KOPT-K1 (cell line): ENCODE results near the gene FAU.
"Not testable (repeated sequence)": the region's sequence is repeated elsewhere in the genome, so short reads cannot be mapped to it uniquely, and the experiment has no call there.

ENCODE experiments used
- H3K27ac ChIP-seq: fragments of 200-600 bp; sonication (generic); 2 replicates; pipeline ENCODE4 v1.5.1; 2016; ENCODE audit warnings: antibody characterized with exemption, mild to moderate bottlenecking, low read depth, low read length; ENCODE audit not compliant: poor library complexity, severe bottlenecking
- H3K36me3 ChIP-seq: fragments of 200-600 bp; sonication (generic); 2 replicates; pipeline ENCODE4 v1.5.1; 2017; ENCODE audit warnings: antibody characterized with exemption, mild to moderate bottlenecking, low read length, moderate library complexity; ENCODE audit not compliant: insufficient read depth
- H3K9me3 ChIP-seq: fragments of 200-600 bp; sonication (generic); 2 replicates; pipeline ENCODE4 v1.5.1; 2017; ENCODE audit warnings: antibody characterized with exemption, low read length, mild to moderate bottlenecking; ENCODE audit not compliant: insufficient read depth, poor library complexity, severe bottlenecking

FAU gene

GRCh38 chr11:65131417-65131776 lies 9.5 kb upstream of the FAU start:
- H3K27ac ChIP-seq: no peak overlapping the region
- no peaks in the 10 kb centered on the region for H3K9me3 ChIP-seq
- H3K36me3 ChIP-seq: peaks cover 67% of the 10 kb centered on the region

- Histone ChIP-seq H3K9me3 (no peaks in the 10 kb centered on the region), H3K36me3 (peaks cover 73% of the 10 kb centered on the region), H3K27ac (no peak overlapping the region)
These were observed 8.9 kb upstream of the FAU start for GRCh38 chr11:65130631-65131416.

- Histone ChIP-seq H3K36me3 (peaks cover 82% of the 10 kb centered on the region), H3K9me3 (no peaks in the 10 kb centered on the region), H3K27ac (no peak overlapping the region)
These were observed 7.9 kb upstream of the FAU start for GRCh38 chr11:65129649-65130441.

GRCh38 chr11:65128182-65129145 lies 6.5 kb upstream of the FAU start:
- Histone ChIP-seq H3K36me3 (peaks cover 93% of the 10 kb centered on the region), H3K9me3 (no peaks in the 10 kb centered on the region), H3K27ac (no peak overlapping the region)

- H3K27ac ChIP-seq: no peak overlapping the region
- H3K9me3 ChIP-seq: no peaks in the 10 kb centered on the region
- H3K36me3 ChIP-seq: peaks cover 88% of the 10 kb centered on the region
These were observed 5.7 kb upstream of the FAU start for GRCh38 chr11:65127473-65128181.

- Histone ChIP-seq H3K27ac (no peak overlapping the region), H3K36me3 (peaks cover 80% of the 10 kb centered on the region), H3K9me3 (no peaks in the 10 kb centered on the region)
These were observed 4.8 kb upstream of the FAU start for GRCh38 chr11:65126624-65127274.

- Histone ChIP-seq H3K9me3 (no peaks in the 10 kb centered on the region), H3K36me3 (peaks cover 77% of the 10 kb centered on the region), H3K27ac (no peak overlapping the region)
These were observed 3.5 kb upstream of the FAU start for GRCh38 chr11:65125197-65126056.

- Histone ChIP-seq H3K9me3 (no peaks in the 10 kb centered on the region), H3K27ac (no peak overlapping the region), H3K36me3 (peaks cover 77% of the 10 kb centered on the region)
These were observed 2.7 kb upstream of the FAU start for GRCh38 chr11:65124480-65125196.

- Histone ChIP-seq H3K36me3 (peaks cover 63% of the 10 kb centered on the region), H3K9me3 (no peaks in the 10 kb centered on the region), H3K27ac (peak overlapping the region; percentile 80)
These were observed 478 bp downstream of the FAU start for GRCh38 chr11:65121447-65121864.

GRCh38 chr11:65120831-65121230 lies 1.1 kb downstream of the FAU start:
- H3K9me3 ChIP-seq: no peaks in the 10 kb centered on the region
- H3K27ac ChIP-seq: peak overlapping the region; percentile 80
- H3K36me3 ChIP-seq: peaks cover 61% of the 10 kb centered on the region

GRCh38 chr11:65119670-65119995 lies 2.3 kb downstream of the FAU start:
- H3K9me3 ChIP-seq: no peaks in the 10 kb centered on the region
- H3K27ac ChIP-seq: no peak overlapping the region
- H3K36me3 ChIP-seq: peaks cover 58% of the 10 kb centered on the region

GRCh38 chr11:65118891-65119669 lies 2.9 kb downstream of the FAU start:
- H3K9me3 ChIP-seq, H3K27ac ChIP-seq: not testable (repeated sequence)
- peaks cover 52% of the 10 kb centered on the region for H3K36me3 ChIP-seq
